HCT116 (cell line): ENCODE results near the gene DYNC2H1. TPM values are rescaled to one million over a fixed set of nuclear protein-coding genes. Genes with fewer than 3 reads are reported as not detected.

Experiments used
- ATAC-seq: fragments of 200-7000 bp; cut with Tn5 transposase; 2 replicates; pipeline ENCODE4 v1.9.1; 2020; ENCODE audit warnings: mild to moderate bottlenecking, moderate library complexity
- BruUV-seq: library from RNA; stranded (reverse); fragments of 400-500 nt; replicated peaks from 2 replicates; lab custom pipeline; 2021; lab: Mats Ljungman, UMichigan
- CTCF ChIA-PET: fragments of 300-600 bp; sonication (Branson Sonifier 250); formaldehyde crosslinking; loops from one replicate; lab custom pipeline; 2021; ENCODE audit warnings: antibody characterized with exemption; lab: Charles Lee
- POLR2A ChIA-PET: fragments of 300-600, 350-600 bp; sonication (Branson Sonifier 250); formaldehyde crosslinking; loops from one replicate; lab custom pipeline; 2021; ENCODE audit warnings: antibody characterized with exemption; lab: Charles Lee
- RAD21 ChIA-PET, 2 experiments: fragments of 300-600 bp; sonication (Branson Sonifier 250); formaldehyde crosslinking; loops; one replicate each; lab custom pipeline; 2023; ENCODE audit warnings: low total read pairs in 2 of 2; ENCODE audit not compliant: uncharacterized antibody in 2 of 2, unreplicated experiment in 2 of 2, low non-redundant PET in 1 of 2; lab: Charles Lee
- DNase-seq: peaks from one replicate; pipeline ENCODE4 v3.0.0-alpha.2; 2010; ENCODE audit warnings: low read depth, low spot score
- H2AFZ ChIP-seq: fragments of 200-600 bp; shearing (Covaris generic), sonication (generic); 2 replicates; pipeline ENCODE4 v1.6.1; 2017; ENCODE audit warnings: low read depth, mixed run types, mixed read lengths, antibody characterized with exemption, low read length; ENCODE audit not compliant: poor library complexity, severe bottlenecking
- H3K27ac ChIP-seq: 2 replicates; pipeline ENCODE4 v1.5.1; 2012; ENCODE audit warnings: low read depth, low read length
- H3K27me3 ChIP-seq: fragments of 200-600 bp; sonication (generic); 2 replicates; pipeline ENCODE4 v1.6.1; 2016; ENCODE audit warnings: mixed run types, low read length, mixed read lengths; ENCODE audit not compliant: insufficient read depth
- H3K36me3 ChIP-seq, 2 experiments: fragments of 200-500 bp in 1 of 2; fragments of 200-600 bp in 1 of 2; sonication (Bioruptor generic) in 1 of 2; sonication (generic) in 1 of 2; 2 replicates each; pipeline versions ENCODE4 v1.5.1 to v1.6.1; 2014 to 2016; ENCODE audit warnings: low read length in 2 of 2, inconsistent platforms in 1 of 2, mixed read lengths in 1 of 2, mixed run types in 1 of 2; ENCODE audit not compliant: insufficient read depth in 2 of 2, control insufficient read depth in 1 of 2
- H3K4me1 ChIP-seq, 2 experiments: fragments of 200-600 bp in 1 of 2; sonication (generic) in 1 of 2; 2 replicates each; pipeline versions ENCODE4 v1.5.1 to v1.6.1; 2012 to 2017; ENCODE audit warnings: low read length in 2 of 2, inconsistent platforms in 1 of 2, mild to moderate bottlenecking in 1 of 2, mixed read lengths in 1 of 2, mixed run types in 1 of 2, moderate library complexity in 1 of 2; ENCODE audit not compliant: insufficient read depth in 2 of 2, control insufficient read depth in 1 of 2
- H3K4me2 ChIP-seq: fragments of 200-600 bp; sonication (generic); 2 replicates; pipeline ENCODE4 v1.6.1; 2017; ENCODE audit warnings: mixed run types, low read length, mixed read lengths
- H3K4me3 ChIP-seq, 2 experiments: fragments of 200-600 bp in 1 of 2; sonication (generic) in 1 of 2; replicated peaks in 1 of 2; 2 replicates each; pipeline ENCODE4 v1.5.1; 2011 to 2016; ENCODE audit warnings: low read length in 2 of 2, control low read depth in 1 of 2, low read depth in 1 of 2, mild to moderate bottlenecking in 1 of 2, mixed read lengths in 1 of 2, mixed run types in 1 of 2
- H3K79me2 ChIP-seq: fragments of 200-600 bp; sonication (generic); 2 replicates; pipeline ENCODE4 v1.6.1; 2017; ENCODE audit warnings: mild to moderate bottlenecking, mixed run types, low read length, moderate library complexity, mixed read lengths; ENCODE audit not compliant: insufficient read depth
- H3K9ac ChIP-seq: fragments of 200-600 bp; sonication (generic); 2 replicates; pipeline ENCODE4 v1.6.1; 2016; ENCODE audit warnings: low read length, mixed read lengths
- H3K9me2 ChIP-seq: fragments of 200-600 bp; sonication (generic), shearing (Covaris generic); 2 replicates; pipeline ENCODE4 v1.6.1; 2017; ENCODE audit warnings: mixed run types, mild to moderate bottlenecking, moderate library complexity; ENCODE audit not compliant: insufficient read depth
- H3K9me3 ChIP-seq, 2 experiments: fragments of 200-500 bp in 1 of 2; fragments of 200-600 bp in 1 of 2; sonication (Bioruptor generic) in 1 of 2; sonication (generic) in 1 of 2; 2 replicates each; pipeline ENCODE4 v1.6.1; 2014 to 2017; ENCODE audit warnings: low read length in 2 of 2, mixed read lengths in 2 of 2, inconsistent platforms in 1 of 2, low read depth in 1 of 2, mild to moderate bottlenecking in 1 of 2, mixed run types in 1 of 2, moderate library complexity in 1 of 2; ENCODE audit not compliant: control insufficient read depth in 1 of 2, insufficient read depth in 1 of 2
- H4K20me1 ChIP-seq: fragments of 200-600 bp; sonication (generic), shearing (Covaris generic); 2 replicates; pipeline ENCODE4 v1.6.1; 2017; ENCODE audit warnings: mixed run types, mild to moderate bottlenecking, moderate library complexity; ENCODE audit not compliant: insufficient read depth
- ATF3 ChIP-seq: IDR thresholded peaks from 2 replicates; pipeline ENCODE4 v1.6.1; 2012
- CBX3 ChIP-seq: IDR thresholded peaks from 2 replicates; pipeline ENCODE4 v1.6.1; 2012; ENCODE audit warnings: low read depth
- CEBPB ChIP-seq: IDR thresholded peaks from 2 replicates; pipeline ENCODE4 v1.6.1; 2012; ENCODE audit warnings: low read depth
- CTCF ChIP-seq, 3 experiments: fragments of 200-600 bp in 1 of 3; sonication (generic) in 1 of 3; IDR thresholded peaks in 2 of 3; conservative IDR thresholded peaks in 1 of 3; 2 replicates each; pipeline ENCODE4 v1.5.1; 2012 to 2017; ENCODE audit warnings: low read depth in 2 of 3, low read length in 2 of 3, antibody characterized with exemption in 1 of 3, borderline replicate concordance in 1 of 3, control low read depth in 1 of 3, mild to moderate bottlenecking in 1 of 3, mixed read lengths in 1 of 3, mixed run types in 1 of 3, moderate library complexity in 1 of 3; ENCODE audit not compliant: insufficient read depth in 1 of 3
- EGR1 ChIP-seq: IDR thresholded peaks from 2 replicates; pipeline ENCODE4 v1.6.1; 2012; ENCODE audit warnings: low read depth
- ELF1 ChIP-seq: IDR thresholded peaks from 2 replicates; pipeline ENCODE4 v1.6.1; 2012; ENCODE audit warnings: low read depth, borderline replicate concordance
- EZH2phosphoT487 ChIP-seq: fragments of 200-600 bp; IDR thresholded peaks from 2 replicates; pipeline ENCODE4 v1.6.1; 2018; ENCODE audit warnings: antibody characterized with exemption, borderline replicate concordance
- JUND ChIP-seq: IDR thresholded peaks from 2 replicates; pipeline ENCODE4 v1.6.1; 2012
- MAX ChIP-seq: IDR thresholded peaks from 2 replicates; pipeline ENCODE4 v1.6.1; 2012
- POLR2AphosphoS5 ChIP-seq: IDR thresholded peaks from 2 replicates; pipeline ENCODE4 v1.6.1; 2011; ENCODE audit warnings: mild to moderate bottlenecking, low read depth, low read length, moderate library complexity
- SP1 ChIP-seq: IDR thresholded peaks from 2 replicates; pipeline ENCODE4 v1.6.1; 2012; ENCODE audit warnings: low read depth
- SRF ChIP-seq: IDR thresholded peaks from 2 replicates; pipeline ENCODE4 v1.6.1; 2012; ENCODE audit warnings: low read depth
- TCF7L2 ChIP-seq: IDR thresholded peaks from 2 replicates; pipeline ENCODE4 v1.7.0; 2011; ENCODE audit warnings: borderline replicate concordance, inconsistent platforms; ENCODE audit not compliant: insufficient read depth, insufficient read length; ENCODE audit errors: extremely low read depth
- YY1 ChIP-seq: IDR thresholded peaks from 2 replicates; pipeline ENCODE4 v1.6.1; 2011; ENCODE audit warnings: low read length, low read depth, moderate library complexity, mild to moderate bottlenecking; ENCODE audit not compliant: insufficient replicate concordance; ENCODE audit errors: extremely low read depth
- ZFX ChIP-seq: fragments of 450-650 bp; IDR thresholded peaks from 2 replicates; pipeline ENCODE4 v1.6.1; 2017
- intact Hi-C: fragments of 100-400 bp; cut with micrococcal nuclease; formaldehyde crosslinking; loops from 2 replicates; pipeline ENCODE4 v1.10.0; 2022
- total RNA-seq: library from RNA; stranded (reverse); gene quantifications from one replicate; pipeline ENCODE4 v1.2.1, GENCODE V29; 2021; ENCODE audit not compliant: unreplicated experiment
- TF ChIP-seq, protein P1 (sequence below): IDR thresholded peaks from 2 replicates; pipeline ENCODE4 v1.6.1; 2012; ENCODE audit warnings: low read depth

DYNC2H1 gene
- total RNA-seq, 1 experiment from 2014 or later: 1.5 TPM

GRCh38 chr11:103488579-103488978, 379.4 kb downstream of the DYNC2H1 start:
- no peaks in the 10 kb centered on the region for H3K9me3 ChIP-seq
- intact Hi-C loops: no loop called here
- POLR2A ChIA-PET: no interaction called here

DNA sequence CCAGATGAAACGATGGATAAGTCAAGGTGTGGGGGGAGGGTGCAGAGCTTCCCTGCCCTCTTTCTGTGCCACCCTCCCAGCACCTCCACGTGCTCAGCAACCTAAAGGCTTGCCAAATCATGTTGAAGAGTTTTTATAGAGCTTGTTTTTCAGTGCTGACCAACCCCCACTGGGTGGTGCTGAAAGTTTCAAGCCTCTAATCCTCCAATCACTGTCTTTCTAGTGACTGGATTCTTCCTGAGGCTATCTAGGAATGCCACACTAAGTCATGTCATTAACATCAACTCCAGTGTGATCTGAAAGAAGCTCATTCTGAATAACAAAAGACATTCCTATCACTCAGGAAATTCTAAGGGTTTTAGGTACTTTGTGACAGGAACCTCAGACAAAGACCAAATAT, 382.6 kb downstream of the DYNC2H1 start:
- Histone ChIP-seq H3K9me2 (no peaks in the 10 kb centered on the region), H3K9me3 (no peaks in the 10 kb centered on the region), H3K27me3 (no peaks in the 10 kb centered on the region), H3K4me1 (no peaks in the 10 kb centered on the region), H2AFZ (no peak overlapping the region), H4K20me1 (no peaks in the 10 kb centered on the region), H3K36me3 (no peaks in the 10 kb centered on the region), H3K9ac (no peak overlapping the region), H3K4me3 (no peak overlapping the region), H3K27ac (no peak overlapping the region), H3K79me2 (no peaks in the 10 kb centered on the region), H3K4me2 (no peak overlapping the region)
- intact Hi-C loops: no loop called here
- ChIA-PET POLR2A (no interaction called here), RAD21 (no interaction called here), CTCF (interaction anchor here (1.5 kb wide), 1 partner anchor 11 kb away, joined by 3 read pairs; no protein-coding TSS in a partner anchor)
- no TSS peak for BruUV-seq
- ATAC-seq (peak; percentile 36; the same call in 1 of the 2 replicates), DNase-seq (no peak)
- TF ChIP-seq SP1 (no peak), CEBPB (no peak), ZFX (no peak), POLR2AphosphoS5 (no peak), CBX3 (no peak), JUND (no peak), CTCF (IDR thresholded peaks at IDR 0.05 in 2 of 3, conservative IDR thresholded peaks at IDR 0.05 in 1 of 3; ENCODE audit: borderline replicate concordance in 1 of 3, insufficient read depth in 1 of 3, low read depth in 2 of 3, low read length in 2 of 3) (no peak), EZH2phosphoT487 (no peak)
- TF ChIP-seq, protein P1, sequence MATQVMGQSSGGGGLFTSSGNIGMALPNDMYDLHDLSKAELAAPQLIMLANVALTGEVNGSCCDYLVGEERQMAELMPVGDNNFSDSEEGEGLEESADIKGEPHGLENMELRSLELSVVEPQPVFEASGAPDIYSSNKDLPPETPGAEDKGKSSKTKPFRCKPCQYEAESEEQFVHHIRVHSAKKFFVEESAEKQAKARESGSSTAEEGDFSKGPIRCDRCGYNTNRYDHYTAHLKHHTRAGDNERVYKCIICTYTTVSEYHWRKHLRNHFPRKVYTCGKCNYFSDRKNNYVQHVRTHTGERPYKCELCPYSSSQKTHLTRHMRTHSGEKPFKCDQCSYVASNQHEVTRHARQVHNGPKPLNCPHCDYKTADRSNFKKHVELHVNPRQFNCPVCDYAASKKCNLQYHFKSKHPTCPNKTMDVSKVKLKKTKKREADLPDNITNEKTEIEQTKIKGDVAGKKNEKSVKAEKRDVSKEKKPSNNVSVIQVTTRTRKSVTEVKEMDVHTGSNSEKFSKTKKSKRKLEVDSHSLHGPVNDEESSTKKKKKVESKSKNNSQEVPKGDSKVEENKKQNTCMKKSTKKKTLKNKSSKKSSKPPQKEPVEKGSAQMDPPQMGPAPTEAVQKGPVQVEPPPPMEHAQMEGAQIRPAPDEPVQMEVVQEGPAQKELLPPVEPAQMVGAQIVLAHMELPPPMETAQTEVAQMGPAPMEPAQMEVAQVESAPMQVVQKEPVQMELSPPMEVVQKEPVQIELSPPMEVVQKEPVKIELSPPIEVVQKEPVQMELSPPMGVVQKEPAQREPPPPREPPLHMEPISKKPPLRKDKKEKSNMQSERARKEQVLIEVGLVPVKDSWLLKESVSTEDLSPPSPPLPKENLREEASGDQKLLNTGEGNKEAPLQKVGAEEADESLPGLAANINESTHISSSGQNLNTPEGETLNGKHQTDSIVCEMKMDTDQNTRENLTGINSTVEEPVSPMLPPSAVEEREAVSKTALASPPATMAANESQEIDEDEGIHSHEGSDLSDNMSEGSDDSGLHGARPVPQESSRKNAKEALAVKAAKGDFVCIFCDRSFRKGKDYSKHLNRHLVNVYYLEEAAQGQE: no peak

More at GRCh38 chr11:103488579-103488978, 379.4 kb downstream of the DYNC2H1 start:
- no peaks in the 10 kb centered on the region for H3K36me3 ChIP-seq
- no peak for TF ChIP-seq SRF
- TF ChIP-seq CEBPB: no peak
- no peak for TF ChIP-seq SP1
- no peak for TF ChIP-seq JUND
- no peak for TF ChIP-seq TCF7L2
- TF ChIP-seq YY1: no peak
- TF ChIP-seq CBX3: no peak
- no peak for TF ChIP-seq ELF1
- no peak for TF ChIP-seq MAX
- TF ChIP-seq EGR1: no peak
- TF ChIP-seq ATF3: no peak
- no peak for DNase-seq
- H3K79me2 ChIP-seq: no peaks in the 10 kb centered on the region
- no peaks in the 10 kb centered on the region for H3K9me2 ChIP-seq
- H2AFZ ChIP-seq: no peak overlapping the region
- no peak overlapping the region for H3K27ac ChIP-seq
- no peaks in the 10 kb centered on the region for H3K27me3 ChIP-seq
- ChIA-PET RAD21 (no interaction called here), CTCF (no interaction called here)
- ATAC-seq: no peak
- no peak overlapping the region for H3K4me2 ChIP-seq
- H3K4me3 ChIP-seq: no peak overlapping the region
- H3K9ac ChIP-seq: no peak overlapping the region
- no peaks in the 10 kb centered on the region for H4K20me1 ChIP-seq
- BruUV-seq: no TSS peak
- H3K4me1 ChIP-seq: no peaks in the 10 kb centered on the region
